ENCODE results near the gene CNTLN.

GRCh38 chr9:17535176-17535575 is 400.3 kb downstream of the CNTLN start:
- TF ChIP-seq EZH2 (IDR thresholded peaks at IDR 0.05) (no peak), CTCF (IDR thresholded peaks at IDR 0.05) (no peak)
